Stimulated activated CD8-positive, alpha-beta memory T cell treated with anti-CD3 and anti-CD28 coated beads, Interleukin-7, amount 100 ng/mL, for 24 hours (primary cell): ENCODE data around the gene SLC35C1.

Experiments
- DNase-seq: peaks from one replicate; pipeline ENCODE4 v3.0.0-alpha.2; 2020; ENCODE audit warnings: low read depth

The SLC35C1 gene

DNA sequence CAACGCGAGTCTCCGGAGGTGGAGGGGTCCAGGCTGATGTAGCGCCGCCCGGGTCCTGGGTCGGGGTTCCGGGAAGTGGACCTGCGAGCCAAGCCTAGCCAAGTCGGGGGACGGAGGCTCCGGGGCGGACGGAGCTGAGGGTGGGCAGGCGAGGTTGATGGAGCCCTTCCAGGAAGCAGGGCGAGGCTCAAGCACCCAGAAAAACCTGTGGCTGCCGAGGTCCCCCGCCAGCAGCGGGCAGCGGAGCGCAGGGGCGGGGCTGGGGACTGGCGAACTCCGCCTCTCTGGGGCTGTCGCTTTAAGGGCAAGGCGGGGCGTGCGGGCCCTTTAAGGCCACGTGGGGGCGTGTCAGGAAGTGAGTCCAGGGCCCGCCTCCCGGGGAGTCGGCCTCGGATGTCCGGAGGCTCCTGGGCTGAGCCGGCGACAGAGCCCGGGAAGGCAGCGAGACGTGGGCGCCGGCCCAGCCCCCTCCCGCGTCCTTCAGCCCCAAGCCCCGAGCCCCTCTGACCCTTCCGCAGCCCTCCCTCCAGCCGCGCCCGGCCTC is at the start of gene SLC35C1:
SLC35C1 (plus strand) TSS at position 389 of the 544 bp plus-strand sequence. CDS start 653 bp downstream, outside the sequence.
- DNase-seq = peak; percentile 90

DNA sequence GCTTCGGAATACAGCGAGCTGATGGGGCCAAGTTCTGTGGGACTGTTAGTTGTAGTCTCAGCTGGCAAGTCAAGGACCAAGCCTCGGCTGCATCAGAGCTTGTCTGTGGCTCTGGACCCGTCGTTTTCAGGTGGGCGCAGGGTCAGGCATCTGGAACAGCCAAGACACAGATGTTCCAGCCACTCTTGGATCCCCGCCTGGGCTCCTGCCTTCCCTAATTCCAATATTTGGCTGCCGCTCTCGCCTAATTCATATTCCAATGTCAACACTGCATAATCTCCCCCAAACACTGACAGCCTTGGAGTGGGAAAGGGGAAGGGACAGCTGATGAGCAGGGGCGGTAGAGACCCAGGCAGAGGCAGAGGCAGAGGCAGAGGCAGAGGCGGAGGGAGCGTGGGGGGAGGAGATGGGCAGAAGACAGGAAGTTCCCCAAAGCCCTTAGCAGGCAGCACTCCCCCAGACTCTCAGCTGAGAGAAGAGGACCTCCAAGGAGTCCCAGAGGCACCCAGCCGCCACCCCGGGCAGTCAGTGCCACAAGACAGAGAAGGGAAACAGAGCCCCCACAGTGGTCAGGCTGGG is 49.6 kb upstream of the SLC35C1 start:
- DNase-seq = no peak

- no peak for DNase-seq
These were observed 48.5 kb upstream of the SLC35C1 start for GRCh38 chr11:45756384-45757010.

GRCh38 chr11:45757672-45758071 is 47.3 kb upstream of the SLC35C1 start:
- DNase-seq = no peak

- no peak for DNase-seq
These were observed 43.3 kb upstream of the SLC35C1 start for GRCh38 chr11:45761659-45762058.

DNA sequence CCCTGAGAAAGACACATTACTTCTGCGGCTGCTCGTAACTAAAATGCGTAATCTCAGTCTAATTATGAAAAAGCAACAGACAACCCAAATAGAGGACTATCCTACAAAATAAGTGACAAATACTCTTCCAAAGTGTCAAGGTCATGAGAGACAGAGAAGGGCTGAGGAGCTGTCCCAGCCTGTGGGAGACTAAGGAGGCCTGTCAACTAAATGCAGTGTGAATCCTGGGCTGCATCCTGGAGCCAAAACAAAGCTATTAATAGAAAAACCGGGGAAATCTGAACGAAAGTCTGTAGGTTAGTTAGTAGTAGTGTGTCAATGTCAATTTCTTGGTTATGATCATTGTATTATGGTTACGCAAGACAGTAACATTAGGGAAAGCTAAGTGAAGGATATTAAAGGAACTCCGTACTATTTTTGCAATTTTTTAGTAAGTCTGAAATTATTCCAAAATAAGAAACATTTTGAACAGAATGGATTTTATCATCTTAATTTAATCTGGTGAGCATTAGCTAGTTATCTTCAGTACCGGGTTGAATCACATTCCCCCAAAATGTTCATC is 39.8 kb upstream of the SLC35C1 start:
- no peak for DNase-seq

- no peak for DNase-seq
These were observed 39.1 kb upstream of the SLC35C1 start for GRCh38 chr11:45765836-45766235.

DNA sequence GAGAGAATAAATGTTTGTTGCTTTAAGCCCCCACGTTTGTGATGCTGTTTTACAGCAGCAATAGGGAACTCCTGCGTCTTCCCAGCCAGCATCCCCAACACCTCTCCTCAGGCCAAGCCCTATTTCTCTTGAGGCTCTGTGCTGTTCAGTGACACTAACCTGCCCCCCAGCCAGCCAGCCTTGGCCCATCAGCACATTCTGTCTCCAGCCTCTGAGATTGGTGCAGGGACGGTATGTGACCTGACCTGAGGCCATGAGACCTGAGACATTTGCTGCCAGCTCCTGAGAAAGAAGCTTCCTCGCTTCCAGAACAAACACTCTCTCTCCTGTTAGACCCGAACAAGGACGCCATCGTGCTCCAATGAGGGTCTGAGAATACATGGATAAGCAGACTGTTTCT is 38.5 kb upstream of the SLC35C1 start:
- DNase-seq = no peak

GRCh38 chr11:45768486-45768885 is 36.5 kb upstream of the SLC35C1 start:
- DNase-seq = no peak

DNA sequence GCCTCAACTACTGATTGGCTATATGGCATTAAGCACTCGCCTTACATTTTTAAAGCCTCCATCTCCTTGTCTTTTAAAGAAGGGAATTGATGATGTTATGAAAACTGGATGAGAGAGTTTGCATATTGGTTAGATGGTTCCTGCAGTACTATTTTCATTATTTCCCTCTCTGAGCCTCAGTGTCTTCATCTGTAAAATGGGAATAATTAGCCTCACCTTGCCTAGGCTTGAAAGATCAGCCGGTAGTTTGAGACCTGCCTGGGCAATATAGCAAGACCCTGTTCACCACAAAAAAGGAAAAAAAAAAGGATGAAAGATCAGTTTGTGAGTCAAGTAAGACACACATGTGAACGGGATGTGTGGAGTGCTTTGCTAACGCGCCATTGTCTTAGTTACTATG is 35.0 kb upstream of the SLC35C1 start:
- no peak for DNase-seq

DNA sequence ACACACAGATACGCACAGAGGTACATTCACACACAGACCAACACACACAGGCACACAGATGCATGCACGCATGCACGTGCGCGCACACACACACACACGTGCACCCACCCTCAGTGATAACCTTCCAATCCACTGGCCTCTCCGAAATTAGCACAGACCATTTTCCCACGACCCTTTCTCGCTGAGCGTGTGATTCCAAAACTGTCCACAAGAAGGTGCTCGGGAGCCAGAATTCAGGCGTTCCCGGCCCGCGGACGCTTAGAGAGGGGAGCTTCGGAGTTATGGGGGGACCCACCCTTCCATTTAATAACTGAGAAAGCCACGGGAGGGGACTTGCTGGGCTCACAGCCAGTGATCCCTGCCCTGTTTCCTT is 33.8 kb upstream of the SLC35C1 start:
- DNase-seq = peak; percentile 59

- DNase-seq = peak; percentile 69
These were observed 33.1 kb upstream of the SLC35C1 start for GRCh38 chr11:45771566-45772448.

GRCh38 chr11:45772449-45772774 is 32.5 kb upstream of the SLC35C1 start:
- DNase-seq = no peak

GRCh38 chr11:45772986-45773785 is 31.8 kb upstream of the SLC35C1 start:
- DNase-seq = no peak

DNA sequence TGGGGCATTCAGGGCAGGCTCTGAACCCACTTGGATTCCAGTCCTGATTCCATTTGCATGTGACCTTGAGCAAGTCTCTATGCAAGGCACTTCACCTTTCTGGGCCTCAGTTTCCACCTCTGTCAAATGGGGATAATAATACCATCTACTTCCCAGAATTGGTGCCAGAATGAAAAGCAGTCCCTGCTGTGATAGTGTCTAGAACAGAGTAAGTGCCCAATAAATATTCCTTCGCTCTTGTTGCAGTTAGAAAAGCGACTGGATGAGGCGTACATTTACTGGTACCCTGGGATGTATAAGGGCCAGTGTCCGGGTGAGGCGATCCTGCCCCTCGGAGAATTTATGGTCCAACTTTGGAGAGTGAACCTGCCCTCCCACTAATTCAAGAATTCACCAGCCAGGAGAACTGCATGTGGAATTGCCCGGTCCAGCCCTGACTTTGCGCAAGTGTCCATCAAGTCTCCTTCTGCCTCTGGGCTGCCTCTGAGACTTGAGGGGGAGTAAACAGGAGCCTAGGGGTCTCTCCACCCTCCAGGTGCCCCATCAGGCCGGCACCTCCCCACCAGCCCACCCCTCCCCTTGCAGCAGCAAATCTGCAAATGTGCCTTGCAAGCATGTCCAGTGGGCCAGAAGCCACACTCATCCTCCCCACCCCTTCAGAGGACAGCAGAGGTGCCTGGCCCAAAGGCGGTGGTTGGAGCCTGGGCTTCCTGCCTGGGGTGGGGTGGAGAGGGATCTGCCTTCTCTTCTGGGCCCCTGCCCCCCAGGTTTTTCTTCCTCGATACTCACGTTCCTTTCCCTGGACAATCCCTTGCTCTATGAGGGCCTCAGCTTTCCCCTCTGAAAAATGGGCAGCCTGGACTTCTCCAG is 30.9 kb upstream of the SLC35C1 start:
- no peak for DNase-seq

GRCh38 chr11:45774786-45775185 is 30.2 kb upstream of the SLC35C1 start:
- no peak for DNase-seq

DNA sequence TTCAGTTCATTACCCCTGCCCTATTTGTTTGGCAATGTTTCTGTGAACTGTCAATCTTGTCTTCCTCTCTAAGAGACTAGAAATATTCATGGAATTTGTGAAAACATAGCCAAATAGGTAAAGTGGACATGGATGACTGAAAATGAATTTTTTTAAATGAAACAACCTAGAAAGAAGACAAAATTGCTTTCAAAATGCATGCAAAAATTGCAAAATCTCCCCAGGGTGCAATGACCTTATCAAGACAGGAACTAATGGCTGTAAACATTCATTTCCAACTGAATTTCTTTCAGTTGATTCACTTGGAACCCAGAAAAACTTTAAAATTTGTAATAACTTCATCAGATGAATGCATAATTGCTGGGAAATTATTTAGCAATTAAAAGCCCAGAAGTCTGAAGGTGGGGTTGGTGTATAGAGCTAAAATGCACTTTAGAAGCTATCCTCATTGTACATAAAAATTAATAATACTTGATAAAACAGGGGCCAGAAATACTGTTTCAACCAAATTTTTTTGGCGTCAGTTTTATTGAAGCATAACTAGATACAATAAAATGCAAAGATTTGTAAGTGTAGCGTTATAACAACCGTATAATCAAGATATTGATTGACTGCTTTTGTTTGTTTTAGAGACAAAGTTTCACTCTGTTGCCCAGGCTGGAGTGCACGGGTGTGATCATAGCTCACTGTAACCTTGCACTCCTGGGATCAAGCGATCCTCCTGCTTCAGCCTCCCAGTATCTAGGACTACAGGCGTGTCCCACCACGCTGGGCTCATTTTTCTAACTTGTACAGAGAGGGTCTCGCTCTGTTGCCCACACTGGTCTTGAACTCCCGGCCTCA is 27.6 kb upstream of the SLC35C1 start:
- no peak for DNase-seq

DNA sequence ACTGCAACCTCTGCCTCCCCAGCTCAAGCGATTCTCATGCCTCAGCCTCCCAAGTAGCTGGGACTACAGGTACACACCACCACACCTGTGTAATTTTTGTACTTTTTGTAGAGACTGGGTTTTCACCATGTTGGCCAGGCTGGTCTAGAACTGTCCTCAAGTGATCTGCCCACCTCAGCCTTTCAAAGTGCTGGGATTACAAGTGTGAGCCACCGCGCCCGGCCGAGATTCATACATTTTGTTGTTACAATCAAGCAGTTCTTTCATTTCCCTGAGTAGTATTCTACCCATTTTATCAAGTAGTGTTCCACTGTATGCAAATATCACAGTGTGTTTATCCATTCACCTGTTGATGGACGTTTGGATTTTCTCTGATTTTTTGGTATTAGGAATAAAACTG is 26.6 kb upstream of the SLC35C1 start:
- DNase-seq = no peak

GRCh38 chr11:45779602-45780001 is 25.3 kb upstream of the SLC35C1 start:
- DNase-seq = no peak

GRCh38 chr11:45786272-45786671 is 18.7 kb upstream of the SLC35C1 start:
- no peak for DNase-seq
